ENCODE measurements around the gene MACROH2A2.

DNA sequence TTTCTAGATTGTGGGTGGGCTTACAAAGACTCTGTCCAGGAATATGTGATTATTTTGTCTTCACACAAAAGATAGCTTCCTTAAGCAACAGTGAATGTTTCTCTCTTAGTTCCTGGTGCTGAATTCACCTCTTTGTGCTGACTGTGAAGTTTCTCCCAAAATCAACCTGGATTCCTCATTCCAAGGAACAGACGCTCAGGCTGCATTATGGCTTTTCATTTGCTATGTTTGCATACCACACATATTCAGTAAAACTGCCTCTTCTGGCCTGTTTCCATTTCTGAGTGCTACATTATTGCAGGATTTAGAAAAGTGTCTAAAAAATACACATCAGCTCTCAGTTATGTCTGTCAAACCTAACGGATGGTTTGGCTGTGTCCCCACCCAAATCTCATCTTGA, 21.5 kb downstream of the MACROH2A2 start:
- TF ChIP-seq, protein P1, sequence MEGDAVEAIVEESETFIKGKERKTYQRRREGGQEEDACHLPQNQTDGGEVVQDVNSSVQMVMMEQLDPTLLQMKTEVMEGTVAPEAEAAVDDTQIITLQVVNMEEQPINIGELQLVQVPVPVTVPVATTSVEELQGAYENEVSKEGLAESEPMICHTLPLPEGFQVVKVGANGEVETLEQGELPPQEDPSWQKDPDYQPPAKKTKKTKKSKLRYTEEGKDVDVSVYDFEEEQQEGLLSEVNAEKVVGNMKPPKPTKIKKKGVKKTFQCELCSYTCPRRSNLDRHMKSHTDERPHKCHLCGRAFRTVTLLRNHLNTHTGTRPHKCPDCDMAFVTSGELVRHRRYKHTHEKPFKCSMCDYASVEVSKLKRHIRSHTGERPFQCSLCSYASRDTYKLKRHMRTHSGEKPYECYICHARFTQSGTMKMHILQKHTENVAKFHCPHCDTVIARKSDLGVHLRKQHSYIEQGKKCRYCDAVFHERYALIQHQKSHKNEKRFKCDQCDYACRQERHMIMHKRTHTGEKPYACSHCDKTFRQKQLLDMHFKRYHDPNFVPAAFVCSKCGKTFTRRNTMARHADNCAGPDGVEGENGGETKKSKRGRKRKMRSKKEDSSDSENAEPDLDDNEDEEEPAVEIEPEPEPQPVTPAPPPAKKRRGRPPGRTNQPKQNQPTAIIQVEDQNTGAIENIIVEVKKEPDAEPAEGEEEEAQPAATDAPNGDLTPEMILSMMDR (IDR thresholded peaks at IDR 0.05; ENCODE audit: low read depth, low read length): no peak
- TF ChIP-seq EZH2phosphoT487 (IDR thresholded peaks at IDR 0.05; ENCODE audit: low read depth): no peak

Data from OCI-LY3 (cell line).